ENCODE measurements around the gene RAB10. TPM values are rescaled to one million over a fixed set of nuclear protein-coding genes. Genes with fewer than 3 reads are reported as not detected.

RAB10 gene
- total and polyA plus RNA-seq, 2 of the 4 experiments (the other 2 are of a cell fraction) = 30.1 to 77.1 TPM

DNA sequence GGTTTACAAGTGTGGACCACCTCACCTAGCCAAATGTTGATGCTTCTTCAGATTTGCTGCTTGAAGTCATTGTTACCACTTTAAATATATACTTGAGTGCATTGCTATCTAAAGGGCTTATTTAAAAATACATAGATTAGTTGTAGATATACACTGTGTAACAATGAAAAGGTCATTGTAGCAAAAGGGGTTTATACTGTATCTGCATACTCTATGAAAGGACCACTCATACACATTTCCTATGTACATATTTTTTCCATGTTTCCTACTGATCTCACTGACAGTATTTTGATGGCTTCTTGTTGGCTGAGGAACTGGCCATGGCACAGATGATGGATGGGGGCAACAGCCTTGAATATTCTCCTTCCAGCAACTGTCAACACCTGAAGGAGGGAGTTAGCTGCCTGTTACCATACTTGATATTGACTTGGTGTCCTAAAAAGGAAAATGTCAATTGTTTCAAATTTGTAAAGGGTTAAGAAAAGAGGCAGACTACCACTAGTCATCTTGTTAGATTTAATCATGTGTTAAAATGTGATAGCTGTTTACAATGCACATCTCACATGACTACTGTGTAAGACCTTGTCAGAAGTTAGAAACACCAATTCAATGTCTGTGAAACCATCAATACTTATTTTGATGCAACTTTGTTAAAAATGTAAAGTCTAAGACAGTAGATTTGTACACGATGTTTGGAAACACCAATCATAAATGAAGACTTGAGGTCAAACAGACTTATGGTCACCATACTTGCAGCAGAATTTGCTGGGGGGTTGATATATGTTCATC lies 33.5 kb downstream of the RAB10 start:
- Histone ChIP-seq H3K79me1 (ENCODE audit: low read depth in 1 of 2, low read length in 2 of 2) (peaks cover 29 to 79% of the 10 kb centered on the region in 2 experiments; a peak in 3 of 4 replicates), H2BK20ac (ENCODE audit: low read depth, low read length) (peak overlapping the region; percentile 37; the same call in 1 of the 2 replicates), H3K4me2 (ENCODE audit: low read depth, low read length) (no peak overlapping the region), H3K9me3 (ENCODE audit: control insufficient read depth, insufficient read depth, low read length) (no peaks in the 10 kb centered on the region), H3K23ac (ENCODE audit: low read depth, low read length) (peak overlapping the region; percentile 64; the same call in 1 of the 2 replicates), H3K27ac (ENCODE audit: insufficient read depth, low read length) (no peak overlapping the region), H3K9me1 (ENCODE audit: insufficient read depth, low read length) (peaks cover 7% of the 10 kb centered on the region), H4K5ac (ENCODE audit: low read depth, low read length) (peak overlapping the region; percentile 30; the same call in 1 of the 2 replicates), H2AFZ (replicated peaks; ENCODE audit: low read length, poor library complexity) (no peak overlapping the region), H3K4me1 (ENCODE audit: control insufficient read depth, insufficient read depth, low read length) (no peaks in the 10 kb centered on the region; the same call in 1 of the 2 replicates), H4K20me1 (ENCODE audit: insufficient read depth, low read length) (peaks cover 42% of the 10 kb centered on the region), H2BK15ac (ENCODE audit: low read depth, low read length) (peak overlapping the region; percentile 73; the same call in 1 of the 3 replicates), H2AK5ac (ENCODE audit: low read depth, low read length) (peak overlapping the region; percentile 70; the same call in 1 of the 2 replicates), H3K9ac (ENCODE audit: low read depth, low read length) (no peak overlapping the region), H2AK9ac (replicated peaks; ENCODE audit: low read depth, low read length, poor library complexity) (no peak overlapping the region), H2BK5ac (ENCODE audit: low read depth, low read length, poor library complexity, severe bottlenecking) (peak overlapping the region; percentile 15), H3K4me3 (ENCODE audit: insufficient read depth, low read depth, low read length) (no peak overlapping the region), H3K36me3 (ENCODE audit: control insufficient read depth, insufficient read depth, low read length) (peaks cover 5% of the 10 kb centered on the region; the same call in 1 of the 2 replicates), H4K8ac (ENCODE audit: low read depth in 2 of 2, low read length in 2 of 2) (no peak overlapping the region; a peak in 1 of 4 replicates), H4K91ac (ENCODE audit: insufficient read depth, low read depth, low read length) (no peak overlapping the region), H3K4ac (ENCODE audit: low read depth, low read length) (peak overlapping the region; percentile 82; the same call in 1 of the 2 replicates), H3K14ac (replicated peaks; ENCODE audit: low read depth, low read length) (no peak overlapping the region), H2BK120ac (ENCODE audit: low read depth, low read length) (no peak overlapping the region; the same call in 1 of the 2 replicates), H3K18ac (ENCODE audit: low read depth, low read length) (no peak overlapping the region), H3K56ac (ENCODE audit: extremely low read depth, insufficient read depth, low read length) (no peak overlapping the region), H3K27me3 (ENCODE audit: control insufficient read depth, insufficient read depth, low read length) (no peaks in the 10 kb centered on the region)
- CTCF ChIA-PET = no interaction called here
- ATAC-seq (ENCODE audit: low read depth) = no peak
- WGBS, 2 experiments (ENCODE audit: extremely low coverage in 2 of 2, insufficient read length in 1 of 2) = no CpG with 5 or more reads among the region's 1 CpG
- POLR2A ChIA-PET (ENCODE audit: unreplicated experiment) = no interaction called here
- intact Hi-C loops (cut with micrococcal nuclease) (no loop called here), dilution Hi-C loops (cut with HindIII; ENCODE audit: low sequenced_read_pairs, unreplicated experiment) (no loop called here), in situ Hi-C loops (cut with MboI; ENCODE audit: low sequenced_read_pairs) (no loop called here)
- DNase-seq = no peak
- no TSS peak for BruUV-seq (replicated peaks)
- TF ChIP-seq RFX5 (IDR thresholded peaks at IDR 0.05; ENCODE audit: low read depth, low read length) = no peak
- no peak for TF ChIP-seq USF2 (IDR thresholded peaks at IDR 0.05; ENCODE audit: low read depth, low read length)
- no peak for TF ChIP-seq CHD1 (IDR thresholded peaks at IDR 0.05; ENCODE audit: low read depth, low read length)
- no peak for TF ChIP-seq POLR2A (IDR thresholded peaks at IDR 0.05; ENCODE audit: low read depth, low read length)
- TF ChIP-seq, protein P1, sequence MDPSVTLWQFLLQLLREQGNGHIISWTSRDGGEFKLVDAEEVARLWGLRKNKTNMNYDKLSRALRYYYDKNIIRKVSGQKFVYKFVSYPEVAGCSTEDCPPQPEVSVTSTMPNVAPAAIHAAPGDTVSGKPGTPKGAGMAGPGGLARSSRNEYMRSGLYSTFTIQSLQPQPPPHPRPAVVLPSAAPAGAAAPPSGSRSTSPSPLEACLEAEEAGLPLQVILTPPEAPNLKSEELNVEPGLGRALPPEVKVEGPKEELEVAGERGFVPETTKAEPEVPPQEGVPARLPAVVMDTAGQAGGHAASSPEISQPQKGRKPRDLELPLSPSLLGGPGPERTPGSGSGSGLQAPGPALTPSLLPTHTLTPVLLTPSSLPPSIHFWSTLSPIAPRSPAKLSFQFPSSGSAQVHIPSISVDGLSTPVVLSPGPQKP (IDR thresholded peaks at IDR 0.05; ENCODE audit: borderline replicate concordance, low read depth, low read length) = no peak
- no peak for TF ChIP-seq MXI1 (IDR thresholded peaks at IDR 0.05; ENCODE audit: borderline replicate concordance, low read depth, low read length)
- no peak for TF ChIP-seq BHLHE40 (IDR thresholded peaks at IDR 0.05; ENCODE audit: low read depth, low read length)
- TF ChIP-seq CEBPB (IDR thresholded peaks at IDR 0.05; ENCODE audit: low read depth, low read length) = no peak
- no peak for TF ChIP-seq MAFK (IDR thresholded peaks at IDR 0.05; ENCODE audit: low read depth, low read length)
